Activated B cell treated with CpG ODN at 0.5 μM for 24 hours (primary cell): ENCODE results near the gene SLC6A6. TPM values are rescaled to one million over a fixed set of nuclear protein-coding genes. Genes with fewer than 3 reads are reported as not detected.

ENCODE experiments used
- ATAC-seq: fragments of 200-7000 bp; cut with Tn5 transposase; one replicate; pipeline ENCODE4 v1.10.0; 2021; ENCODE audit warnings: low read depth, mild to moderate bottlenecking, moderate library complexity
- CTCF ChIA-PET: fragments of 350-600 bp; sonication (Branson Sonifier 250); formaldehyde crosslinking; loops from one replicate; lab custom pipeline; 2021; ENCODE audit warnings: antibody characterized with exemption; lab: Charles Lee
- POLR2A ChIA-PET: fragments of 350-600 bp; sonication (Branson Sonifier 250); formaldehyde crosslinking; loops from one replicate; lab custom pipeline; 2021; ENCODE audit warnings: antibody characterized with exemption; lab: Charles Lee
- DNase-seq: peaks from one replicate; pipeline ENCODE4 v3.0.0; 2022
- H3K27ac Mint-ChIP-seq: one replicate; pipeline ENCODE4 v1.8.0; 2020; ENCODE audit warnings: mixed read lengths
- H3K27me3 Mint-ChIP-seq: one replicate; pipeline ENCODE4 v1.8.0; 2021; ENCODE audit warnings: mixed read lengths
- H3K36me3 Mint-ChIP-seq: one replicate; pipeline ENCODE4 v1.8.0; 2021; ENCODE audit warnings: low read depth, mixed read lengths
- H3K4me1 Mint-ChIP-seq: one replicate; pipeline ENCODE4 v1.8.0; 2021; ENCODE audit warnings: mixed read lengths
- H3K4me3 Mint-ChIP-seq: one replicate; pipeline ENCODE4 v1.8.0; 2020; ENCODE audit warnings: mild to moderate bottlenecking, mixed read lengths
- H3K9me3 Mint-ChIP-seq: one replicate; pipeline ENCODE4 v1.8.0; 2020; ENCODE audit warnings: mixed read lengths
- intact Hi-C: fragments of 100-400 bp; cut with micrococcal nuclease; formaldehyde crosslinking; loops from one replicate; pipeline ENCODE4 v1.15.1; 2024
- total RNA-seq: library from RNA; stranded (reverse); gene quantifications from 2 replicates; pipeline ENCODE4 v1.2.3, GENCODE V29; 2022
- TF ChIP-seq, protein P1 (sequence below): fragments of 200-600 bp; IDR thresholded peaks from one replicate; pipeline ENCODE4 v1.8.0; 2022; ENCODE audit warnings: antibody characterized with exemption, mild to moderate bottlenecking

Gene SLC6A6
- total RNA-seq, 1 donor from 2014 or later, result 67.3 TPM

- no peak for ATAC-seq
- ChIA-PET POLR2A (interaction anchor here (1.3 to 19.0 kb wide), 4 partner anchors 10 to 39 kb away, joined by 4 to 377 read pairs (median 18); partner anchors contain the start of gene SLC6A6), CTCF (no interaction called here)
- Mint-ChIP-seq H3K27ac (peak overlapping the region; percentile 94), H3K4me1 (peaks cover 75% of the 10 kb centered on the region), H3K36me3 (peaks cover 38% of the 10 kb centered on the region), H3K27me3 (no peaks in the 10 kb centered on the region), H3K4me3 (peak overlapping the region; percentile 81), H3K9me3 (no peaks in the 10 kb centered on the region)
- TF ChIP-seq, protein P1, sequence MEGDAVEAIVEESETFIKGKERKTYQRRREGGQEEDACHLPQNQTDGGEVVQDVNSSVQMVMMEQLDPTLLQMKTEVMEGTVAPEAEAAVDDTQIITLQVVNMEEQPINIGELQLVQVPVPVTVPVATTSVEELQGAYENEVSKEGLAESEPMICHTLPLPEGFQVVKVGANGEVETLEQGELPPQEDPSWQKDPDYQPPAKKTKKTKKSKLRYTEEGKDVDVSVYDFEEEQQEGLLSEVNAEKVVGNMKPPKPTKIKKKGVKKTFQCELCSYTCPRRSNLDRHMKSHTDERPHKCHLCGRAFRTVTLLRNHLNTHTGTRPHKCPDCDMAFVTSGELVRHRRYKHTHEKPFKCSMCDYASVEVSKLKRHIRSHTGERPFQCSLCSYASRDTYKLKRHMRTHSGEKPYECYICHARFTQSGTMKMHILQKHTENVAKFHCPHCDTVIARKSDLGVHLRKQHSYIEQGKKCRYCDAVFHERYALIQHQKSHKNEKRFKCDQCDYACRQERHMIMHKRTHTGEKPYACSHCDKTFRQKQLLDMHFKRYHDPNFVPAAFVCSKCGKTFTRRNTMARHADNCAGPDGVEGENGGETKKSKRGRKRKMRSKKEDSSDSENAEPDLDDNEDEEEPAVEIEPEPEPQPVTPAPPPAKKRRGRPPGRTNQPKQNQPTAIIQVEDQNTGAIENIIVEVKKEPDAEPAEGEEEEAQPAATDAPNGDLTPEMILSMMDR, result no peak
- intact Hi-C loops, result no loop called here
- DNase-seq, result no peak
Observed at GRCh38 chr3:14423197-14423743, 20.9 kb downstream of the SLC6A6 start.

DNA sequence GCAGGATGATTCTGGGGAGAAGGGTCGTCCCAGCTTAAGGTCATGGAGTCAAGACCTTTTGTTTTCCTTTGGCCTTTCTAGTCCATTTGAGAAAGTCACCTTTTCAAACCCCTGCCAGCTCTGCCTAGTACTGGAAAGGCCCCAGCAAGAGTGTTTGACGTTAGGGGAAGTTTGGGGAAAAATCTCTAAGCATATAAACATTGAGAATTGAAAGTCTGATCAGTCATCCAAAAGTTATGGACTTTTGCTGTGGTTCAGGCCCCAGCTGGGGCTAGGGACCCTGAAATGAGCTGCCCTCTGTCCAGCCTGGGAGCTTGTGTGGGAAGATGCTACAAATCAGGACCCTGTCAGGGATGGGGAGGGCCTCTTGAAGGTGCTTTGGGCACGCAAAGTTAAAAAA, 21.6 kb downstream of the SLC6A6 start:
- TF ChIP-seq, protein P1, result no peak
- ATAC-seq, result peak; percentile 29
- DNase-seq, result no peak

GRCh38 chr3:14424711-14425580, 22.5 kb downstream of the SLC6A6 start:
- CTCF ChIA-PET, result interaction anchor here (0.9 to 1.3 kb wide), 4 partner anchors 20 to 37 kb away, joined by 3 to 4 read pairs (median 4); no protein-coding TSS in a partner anchor
- H3K27me3 Mint-ChIP-seq, result no peaks in the 10 kb centered on the region
- POLR2A ChIA-PET, result interaction anchor here (0.6 to 19.0 kb wide), 6 partner anchors 8 to 37 kb away, joined by 4 to 377 read pairs (median 5); partner anchors contain the start of gene SLC6A6
- H3K4me1 Mint-ChIP-seq, result peaks cover 84% of the 10 kb centered on the region
- intact Hi-C loops, result loop anchor here (1.0 kb wide), 3 partner anchors 7 to 23 kb away; partner anchors contain the start of gene SLC6A6
- no peaks in the 10 kb centered on the region for H3K9me3 Mint-ChIP-seq
- H3K36me3 Mint-ChIP-seq, result peaks cover 25% of the 10 kb centered on the region
- TF ChIP-seq, protein P1, result no peak
- ATAC-seq (peak; percentile 15), DNase-seq (no peak)
- peak overlapping the region; percentile 81 for H3K4me3 Mint-ChIP-seq
- H3K27ac Mint-ChIP-seq, result peak overlapping the region; percentile 94

More for the DNA sequence above, 21.6 kb downstream of the SLC6A6 start:
- Mint-ChIP-seq H3K9me3 (no peaks in the 10 kb centered on the region), H3K4me3 (peak overlapping the region; percentile 81), H3K36me3 (peaks cover 32% of the 10 kb centered on the region), H3K27me3 (no peaks in the 10 kb centered on the region), H3K27ac (peak overlapping the region; percentile 94), H3K4me1 (peaks cover 76% of the 10 kb centered on the region)
- intact Hi-C loops, result loop anchor here (1.0 kb wide), 3 partner anchors 8 to 22 kb away; partner anchors contain the start of gene SLC6A6
- ChIA-PET CTCF (interaction anchor here (0.7 kb wide), 1 partner anchor 19 kb away, joined by 3 read pairs; no protein-coding TSS in a partner anchor), POLR2A (interaction anchor here (0.7 to 19.0 kb wide), 6 partner anchors 9 to 236 kb away, joined by 4 to 377 read pairs (median 6); partner anchors contain the start of gene SLC6A6)

DNA sequence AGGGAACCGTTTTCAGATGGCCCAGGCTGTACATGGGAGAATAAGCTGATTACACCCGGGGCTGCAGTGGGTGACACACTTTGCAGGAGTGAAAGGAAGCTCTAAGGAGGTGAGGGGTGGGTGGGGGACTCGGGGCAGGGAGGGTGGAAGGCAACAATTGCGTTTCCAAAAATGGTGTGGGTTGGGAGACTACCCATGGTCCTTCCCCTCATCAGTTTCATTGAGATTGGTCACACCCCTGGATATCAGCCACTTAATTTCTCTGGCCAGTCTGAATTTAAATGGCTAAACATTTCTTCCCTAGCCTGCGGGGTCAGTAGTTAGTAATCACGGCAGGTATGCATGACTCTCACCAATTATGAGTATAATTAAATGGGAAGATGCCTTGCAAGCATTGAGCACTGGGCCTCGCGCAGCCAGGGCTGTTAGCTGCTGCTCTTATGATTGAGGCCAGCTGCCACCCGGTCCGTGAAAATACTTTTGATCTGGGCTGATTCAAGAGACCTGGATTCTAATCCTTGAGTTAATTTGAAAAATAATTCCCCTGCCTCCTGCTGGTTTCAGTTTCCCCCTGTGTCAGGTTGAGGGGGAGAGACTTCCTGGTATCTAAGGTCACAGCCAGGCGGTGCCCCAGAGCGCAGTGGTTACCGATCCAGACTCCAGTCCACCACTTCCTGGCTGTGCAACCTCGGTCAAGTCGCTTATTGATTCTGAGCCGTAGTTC, 23.3 kb downstream of the SLC6A6 start:
- intact Hi-C loops, result no loop called here

More for the DNA sequence above, 23.3 kb downstream of the SLC6A6 start:
- CTCF ChIA-PET, result interaction anchor here (0.9 to 1.3 kb wide), 4 partner anchors 21 to 36 kb away, joined by 3 to 4 read pairs (median 4); no protein-coding TSS in a partner anchor
- H3K36me3 Mint-ChIP-seq, result peaks cover 22% of the 10 kb centered on the region
- H3K27ac Mint-ChIP-seq, result peak overlapping the region; percentile 94
- ATAC-seq, result peak; percentile 45
- TF ChIP-seq, protein P1, result no peak
- H3K27me3 Mint-ChIP-seq, result no peaks in the 10 kb centered on the region
- H3K4me3 Mint-ChIP-seq, result peak overlapping the region; percentile 54
- H3K9me3 Mint-ChIP-seq, result no peaks in the 10 kb centered on the region
- POLR2A ChIA-PET, result interaction anchor here (0.6 to 19.0 kb wide), 2 partner anchors 10 to 21 kb away, joined by 4 to 377 read pairs; partner anchors contain the start of gene SLC6A6
- peaks cover 90% of the 10 kb centered on the region for H3K4me1 Mint-ChIP-seq
- peak; percentile 27 for DNase-seq
